Esophagus (tissue), 2 donors: ENCODE measurements around the gene FUT3. TPM values are rescaled to one million over a fixed set of nuclear protein-coding genes. Genes with fewer than 3 reads are reported as not detected.
"Not testable (repeated sequence)": the region's sequence is repeated elsewhere in the genome, so short reads cannot be mapped to it uniquely, and the experiment has no call there.

Experiments
- H3K27ac ChIP-seq, 2 donors: one replicate each; pipeline ENCODE4 v1.5.1; 2013; ENCODE audit warnings: low read depth in 2 of 2, mild to moderate bottlenecking in 2 of 2, inconsistent platforms in 1 of 2, low read length in 1 of 2, moderate library complexity in 1 of 2
- H3K27me3 ChIP-seq, 2 donors: one replicate each; pipeline ENCODE4 v1.6.1; 2013; ENCODE audit warnings: low read length in 2 of 2, control low read depth in 1 of 2, mild to moderate bottlenecking in 1 of 2; ENCODE audit not compliant: insufficient read depth in 2 of 2, control insufficient read depth in 1 of 2
- H3K36me3 ChIP-seq, 2 donors: one replicate each; pipeline ENCODE4 v1.6.1; 2013; ENCODE audit warnings: low read length in 1 of 2; ENCODE audit not compliant: control insufficient read depth in 2 of 2, insufficient read depth in 2 of 2
- H3K4me1 ChIP-seq, 2 donors: one replicate each; pipeline ENCODE4 v1.6.1; 2013; ENCODE audit warnings: low read length in 1 of 2; ENCODE audit not compliant: control insufficient read depth in 2 of 2, insufficient read depth in 2 of 2
- H3K4me3 ChIP-seq, 2 donors: one replicate each; pipeline ENCODE4 v1.5.1; 2013; ENCODE audit warnings: low read length in 2 of 2, mild to moderate bottlenecking in 2 of 2, low read depth in 1 of 2, moderate library complexity in 1 of 2
- H3K9me3 ChIP-seq, 2 donors: one replicate each; pipeline ENCODE4 v1.6.1; 2013; ENCODE audit warnings: mild to moderate bottlenecking in 2 of 2, low read depth in 1 of 2, low read length in 1 of 2, moderate library complexity in 1 of 2; ENCODE audit not compliant: control insufficient read depth in 2 of 2, insufficient read depth in 1 of 2
- WGBS, 2 donors: extraction: QIAGEN DNeasy Blood & Tissue Kit; methylation state at CpG; one replicate each; pipeline ENCODE4 v1.1.7; 2013; 5-methylcytosine and 5-hydroxymethylcytosine counted together
- polyA plus RNA-seq, 2 donors: library from polyadenylated mRNA; stranded (reverse); fragments of 200-250 nt; gene quantifications; one replicate each; pipeline ENCODE4 v1.2.3, GENCODE V29; 2013
- donor health status: healthy with polysubstance abuse.
- donor health status: Bipolar disorder and iron deficiency.

FUT3 gene
- polyA plus RNA-seq, 2 donors = 121 to 183 TPM

- H3K27ac ChIP-seq = peak overlapping the region in 1 of 2 donors; percentile 70
- not testable (repeated sequence) for H3K36me3 ChIP-seq, H3K4me1 ChIP-seq, H3K27me3 ChIP-seq, H3K9me3 ChIP-seq, H3K4me3 ChIP-seq
- WGBS, 2 donors = 60 to 62% methylated on average over 11 to 13 of the region's 13 CpGs
Observed at GRCh38 chr19:5883157-5883873, 32.1 kb upstream of the FUT3 start.

- peaks cover 0 to 4% of the 10 kb centered on the region in 2 donors for H3K4me1 ChIP-seq
- H3K27ac ChIP-seq = peak overlapping the region in 1 of 2 donors; percentile 75
- H3K36me3 ChIP-seq = no peaks in the 10 kb centered on the region
- no peak overlapping the region for H3K4me3 ChIP-seq
- H3K9me3 ChIP-seq = no peaks in the 10 kb centered on the region
- no peaks in the 10 kb centered on the region for H3K27me3 ChIP-seq
- WGBS, 2 donors = 51 to 56% methylated on average over 9 of the region's 9 CpGs
Observed at GRCh38 chr19:5882421-5882968, 31.2 kb upstream of the FUT3 start.

- WGBS, 2 donors = 59 to 67% methylated on average over 19 of the region's 19 CpGs
- H3K27ac ChIP-seq = peak overlapping the region in 1 of 2 donors; percentile 75
Observed at GRCh38 chr19:5881543-5882299, 30.5 kb upstream of the FUT3 start.

GRCh38 chr19:5880604-5881078 lies 29.4 kb upstream of the FUT3 start:
- peaks cover 0 to 4% of the 10 kb centered on the region in 2 donors for H3K4me1 ChIP-seq
- 14 to 16% methylated on average over 15 of the region's 15 CpGs for WGBS, 2 donors
- no peaks in the 10 kb centered on the region for H3K36me3 ChIP-seq
- H3K27ac ChIP-seq = peak overlapping the region in 1 of 2 donors; percentile 26
- no peaks in the 10 kb centered on the region for H3K27me3 ChIP-seq
- no peak overlapping the region for H3K4me3 ChIP-seq
- H3K9me3 ChIP-seq = no peaks in the 10 kb centered on the region

More at GRCh38 chr19:5881543-5882299, 30.5 kb upstream of the FUT3 start:
- no peaks in the 10 kb centered on the region for H3K36me3 ChIP-seq
- H3K4me1 ChIP-seq = peaks cover 0 to 4% of the 10 kb centered on the region in 2 donors
- H3K27me3 ChIP-seq = no peaks in the 10 kb centered on the region
- no peak overlapping the region for H3K4me3 ChIP-seq
- H3K9me3 ChIP-seq = no peaks in the 10 kb centered on the region

- Histone ChIP-seq H3K4me1 (peaks cover 0 to 4% of the 10 kb centered on the region in 2 donors), H3K4me3 (no peak overlapping the region), H3K27ac (no peak overlapping the region), H3K36me3 (no peaks in the 10 kb centered on the region), H3K27me3 (no peaks in the 10 kb centered on the region), H3K9me3 (no peaks in the 10 kb centered on the region)
- 25 to 35% methylated on average over 4 to 6 of the region's 6 CpGs for WGBS, 2 donors
Observed at GRCh38 chr19:5880196-5880595, 28.9 kb upstream of the FUT3 start.

GRCh38 chr19:5877882-5878281 lies 26.6 kb upstream of the FUT3 start:
- H3K4me3 ChIP-seq = no peak overlapping the region
- no peaks in the 10 kb centered on the region for H3K36me3 ChIP-seq
- peaks cover 0 to 4% of the 10 kb centered on the region in 2 donors for H3K4me1 ChIP-seq
- no peaks in the 10 kb centered on the region for H3K9me3 ChIP-seq
- no peak overlapping the region for H3K27ac ChIP-seq
- WGBS, 2 donors = 80 to 84% methylated on average over 9 of the region's 9 CpGs
- no peaks in the 10 kb centered on the region for H3K27me3 ChIP-seq

- Histone ChIP-seq H3K27me3 (no peaks in the 10 kb centered on the region), H3K36me3 (no peaks in the 10 kb centered on the region), H3K4me3 (no peak overlapping the region), H3K27ac (no peak overlapping the region), H3K9me3 (no peaks in the 10 kb centered on the region), H3K4me1 (peaks cover 0 to 2% of the 10 kb centered on the region in 2 donors)
- 77 to 84% methylated on average over 8 of the region's 8 CpGs for WGBS, 2 donors
Observed at GRCh38 chr19:5877427-5877826, 26.2 kb upstream of the FUT3 start.

- H3K4me1 ChIP-seq, H3K4me3 ChIP-seq, H3K36me3 ChIP-seq, H3K9me3 ChIP-seq, H3K27me3 ChIP-seq: not testable (repeated sequence)
- H3K27ac ChIP-seq = peak overlapping the region in 1 of 2 donors; percentile 74
- 72 to 79% methylated on average over 7 of the region's 7 CpGs for WGBS, 2 donors
Observed at GRCh38 chr19:5874496-5874895, 23.2 kb upstream of the FUT3 start.

- no peaks in the 10 kb centered on the region for H3K9me3 ChIP-seq
- H3K4me3 ChIP-seq = no peak overlapping the region
- no peaks in the 10 kb centered on the region for H3K36me3 ChIP-seq
- H3K27ac ChIP-seq = peak overlapping the region in 1 of 2 donors; percentile 47
- WGBS, 2 donors = 89% methylated on average over 12 of the region's 12 CpGs
- no peaks in the 10 kb centered on the region for H3K27me3 ChIP-seq
- no peaks in the 10 kb centered on the region for H3K4me1 ChIP-seq
Observed at GRCh38 chr19:5873617-5874199, 22.5 kb upstream of the FUT3 start.
